Ishikawa (cell line): ENCODE measurements around the gene RESF1.

Source experiments
- CREB1 ChIP-seq: IDR thresholded peaks from 2 replicates; pipeline ENCODE4 v1.6.1; 2012; ENCODE audit warnings: low read depth
- EP300 ChIP-seq: IDR thresholded peaks from 2 replicates; pipeline ENCODE4 v1.6.1; 2012; ENCODE audit warnings: borderline replicate concordance
- FOXM1 ChIP-seq: IDR thresholded peaks from 2 replicates; pipeline ENCODE4 v1.6.1; 2012; ENCODE audit warnings: low read depth, borderline replicate concordance
- RAD21 ChIP-seq: IDR thresholded peaks from 2 replicates; pipeline ENCODE4 v1.6.1; 2012; ENCODE audit warnings: low read depth
- TF ChIP-seq, protein P1 (sequence below): IDR thresholded peaks from 2 replicates; pipeline ENCODE4 v1.6.1; 2012

DNA sequence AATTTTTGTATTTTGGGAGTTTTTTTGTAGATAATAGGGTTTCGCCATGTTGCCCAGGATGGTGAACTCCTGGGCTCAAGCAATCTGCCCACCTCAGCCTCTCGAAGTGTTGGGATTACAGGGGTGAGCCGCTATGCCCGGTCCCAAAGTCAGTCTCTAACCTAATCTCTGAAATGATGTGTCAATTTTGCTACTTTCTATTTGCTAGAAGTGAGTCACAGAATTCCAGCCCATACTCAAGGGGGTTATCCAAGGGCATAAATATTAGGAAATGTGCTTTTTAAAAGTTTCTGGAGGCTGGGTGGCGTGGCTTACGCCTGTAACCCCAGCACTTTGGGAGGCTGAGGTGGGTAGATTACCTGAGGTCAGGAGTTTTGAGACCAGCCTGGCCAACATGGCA is 40.5 kb downstream of the RESF1 start:
- TF ChIP-seq, protein P1, sequence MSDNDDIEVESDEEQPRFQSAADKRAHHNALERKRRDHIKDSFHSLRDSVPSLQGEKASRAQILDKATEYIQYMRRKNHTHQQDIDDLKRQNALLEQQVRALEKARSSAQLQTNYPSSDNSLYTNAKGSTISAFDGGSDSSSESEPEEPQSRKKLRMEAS = no peak
- TF ChIP-seq EP300 = no peak
- TF ChIP-seq RAD21 = no peak
- TF ChIP-seq FOXM1 = no peak
- TF ChIP-seq CREB1 = no peak
